ENCODE measurements around the gene GTF2E1. TPM values are rescaled to one million over a fixed set of nuclear protein-coding genes. Genes with fewer than 3 reads are reported as not detected.

The GTF2E1 gene
- total RNA-seq, 1 experiment from 2014 or later: 35.4 TPM

- in situ Hi-C loops (cut with HindIII; ENCODE audit: low sequenced_read_pairs): no loop called here
- no peak for DNase-seq (ENCODE audit: low spot score)
Measured at GRCh38 chr3:120793601-120794000, 51.1 kb downstream of the GTF2E1 start.

DNA sequence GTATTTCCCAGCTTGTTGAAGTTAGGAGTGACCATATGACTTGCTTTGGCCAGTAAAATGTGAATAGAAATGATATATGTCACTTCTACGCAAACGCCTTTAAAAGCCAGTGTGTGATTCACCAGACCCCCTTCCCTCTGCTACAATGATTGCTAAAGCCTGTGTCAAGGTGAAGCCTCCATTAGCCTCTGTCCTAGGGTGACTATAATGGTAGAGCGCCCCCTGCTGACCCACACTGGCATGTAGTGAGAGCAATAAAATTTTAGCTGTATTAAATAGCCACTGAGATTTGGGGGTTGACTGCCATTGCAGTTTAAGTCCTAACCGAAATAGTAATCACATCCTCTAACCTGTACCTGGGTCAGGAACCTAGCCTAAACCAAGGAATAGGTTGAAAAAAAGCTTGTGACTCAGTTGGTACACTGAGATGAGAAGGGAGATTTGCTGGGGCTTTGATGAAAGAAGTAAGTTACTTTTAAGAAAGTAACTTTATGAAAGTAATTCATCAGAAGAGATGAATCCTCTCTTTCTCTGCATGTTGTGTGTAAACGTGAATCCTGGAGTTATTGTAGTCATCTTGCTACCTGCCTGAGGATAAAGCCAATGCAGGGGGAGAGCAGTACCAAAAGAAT, 52.6 kb downstream of the GTF2E1 start:
- DNase-seq (ENCODE audit: low spot score): peak; percentile 57
- in situ Hi-C loops (cut with HindIII; ENCODE audit: low sequenced_read_pairs): no loop called here

GRCh38 chr3:120795959-120796358, 53.4 kb downstream of the GTF2E1 start:
- in situ Hi-C loops (cut with HindIII; ENCODE audit: low sequenced_read_pairs): no loop called here
- DNase-seq (ENCODE audit: low spot score): no peak

GRCh38 chr3:120796976-120797375, 54.4 kb downstream of the GTF2E1 start:
- in situ Hi-C loops (cut with HindIII; ENCODE audit: low sequenced_read_pairs): no loop called here
- no peak for DNase-seq (ENCODE audit: low spot score)

GRCh38 chr3:120797857-120798256, 55.3 kb downstream of the GTF2E1 start:
- DNase-seq (ENCODE audit: low spot score): no peak

GRCh38 chr3:120798346-120798745, 55.8 kb downstream of the GTF2E1 start:
- in situ Hi-C loops (cut with HindIII; ENCODE audit: low sequenced_read_pairs): no loop called here
- DNase-seq (ENCODE audit: low spot score): no peak

More at GRCh38 chr3:120797857-120798256, 55.3 kb downstream of the GTF2E1 start:
- in situ Hi-C loops (cut with HindIII; ENCODE audit: low sequenced_read_pairs): no loop called here

DNA sequence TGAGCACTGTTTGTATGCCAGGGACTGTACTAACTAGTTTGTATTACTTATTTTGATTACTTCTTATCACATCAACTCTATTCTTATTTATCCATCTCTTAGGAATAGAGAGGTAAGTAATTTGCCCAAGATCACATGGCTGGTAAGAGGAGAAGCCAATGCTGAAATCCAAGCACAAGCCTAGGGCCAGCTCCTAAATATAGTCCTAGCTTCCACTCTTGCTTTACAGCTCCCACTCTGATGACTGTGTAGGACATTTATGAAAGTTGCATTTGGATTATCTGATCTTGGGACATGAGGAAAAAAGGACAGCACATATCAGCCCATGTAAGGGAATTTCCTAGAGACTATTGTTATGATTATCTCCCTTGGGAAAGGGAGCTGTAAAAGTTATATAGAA, 58.1 kb downstream of the GTF2E1 start:
- no peak for DNase-seq (ENCODE audit: low spot score)

DNA sequence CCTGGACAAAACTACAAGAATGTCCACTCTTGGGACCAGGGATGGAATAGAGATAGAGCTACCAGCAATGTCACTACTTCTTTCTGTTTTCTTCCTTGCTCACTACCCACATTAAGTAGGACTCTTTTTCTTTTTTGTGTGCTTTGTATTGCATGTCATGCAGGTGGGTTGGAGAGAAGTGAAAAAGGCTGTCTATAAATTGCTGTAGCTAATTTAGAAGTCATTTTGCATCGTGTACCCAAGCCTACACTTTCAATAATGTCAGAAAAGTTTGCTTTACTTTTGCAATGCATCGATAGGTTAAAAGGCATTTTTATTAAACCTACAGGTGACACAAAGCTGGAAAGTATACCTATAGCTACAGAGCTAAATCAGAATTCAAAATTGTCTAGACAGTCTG, 58.9 kb downstream of the GTF2E1 start:
- DNase-seq (ENCODE audit: low spot score): no peak
- in situ Hi-C loops (cut with HindIII; ENCODE audit: low sequenced_read_pairs): no loop called here

More for the DNA sequence above, 58.1 kb downstream of the GTF2E1 start:
- in situ Hi-C loops (cut with HindIII; ENCODE audit: low sequenced_read_pairs): no loop called here

DNA sequence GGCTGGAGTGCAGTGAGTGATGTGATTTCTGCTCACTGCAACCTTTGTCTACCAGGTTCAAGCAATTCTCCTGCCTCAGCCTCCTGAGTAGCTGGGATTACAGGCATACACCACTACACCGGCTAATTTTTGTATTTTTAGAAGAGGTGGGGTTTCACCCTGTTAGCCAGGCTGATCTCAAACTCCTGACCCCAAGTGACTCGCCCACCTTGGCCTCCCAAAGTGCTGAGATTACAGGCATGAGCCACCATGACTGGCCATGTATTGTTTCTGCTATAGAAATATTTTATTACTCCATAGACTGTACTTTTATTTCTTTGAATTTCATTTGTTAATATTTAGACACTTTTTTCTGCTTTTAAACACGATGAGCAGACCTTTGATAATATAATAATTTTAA, 60.4 kb downstream of the GTF2E1 start:
- in situ Hi-C loops (cut with HindIII; ENCODE audit: low sequenced_read_pairs): no loop called here
- DNase-seq (ENCODE audit: low spot score): no peak

DNA sequence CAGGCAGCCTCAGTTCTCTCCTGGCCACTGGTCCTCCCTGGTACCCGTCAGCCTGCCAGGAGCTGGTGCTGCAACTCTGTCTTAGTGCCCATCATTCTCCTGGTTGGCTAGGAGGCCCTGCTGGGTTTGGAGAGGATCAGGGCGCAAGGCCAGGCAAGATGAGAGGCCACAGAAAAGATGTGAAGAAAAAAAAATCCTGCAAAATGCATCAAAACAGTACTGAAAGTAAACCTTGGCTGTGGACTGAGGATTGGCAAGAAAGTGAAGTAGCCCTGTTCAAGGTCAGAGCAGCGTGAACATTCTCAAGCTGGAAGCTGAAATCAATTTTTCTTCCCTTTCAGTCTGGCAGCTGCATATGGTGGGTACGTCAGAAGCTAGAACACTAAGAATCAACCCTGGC, 74.2 kb downstream of the GTF2E1 start:
- in situ Hi-C loops (cut with HindIII; ENCODE audit: low sequenced_read_pairs): no loop called here
- peak; percentile 88 for DNase-seq (ENCODE audit: low spot score)

DNA sequence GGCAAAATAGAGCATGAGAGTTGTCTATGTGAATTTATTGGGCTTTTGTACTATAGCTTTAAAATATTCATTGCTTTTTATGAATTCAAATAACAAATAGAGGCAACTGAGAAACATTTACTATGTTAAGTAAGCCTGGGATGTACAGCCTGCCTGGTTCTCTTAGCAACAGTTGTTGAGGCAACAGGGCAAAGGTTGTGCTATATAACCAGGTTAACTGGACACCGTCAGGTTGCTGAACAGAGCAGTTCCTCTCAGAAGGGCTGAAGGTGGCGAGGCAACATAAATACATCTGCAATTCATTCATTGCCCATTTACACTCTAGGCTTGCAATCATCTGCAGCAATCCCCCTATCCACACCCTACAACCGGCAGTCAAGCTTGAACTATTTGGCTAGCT, 78.2 kb downstream of the GTF2E1 start:
- in situ Hi-C loops (cut with HindIII; ENCODE audit: low sequenced_read_pairs): no loop called here
- DNase-seq (ENCODE audit: low spot score): no peak

- DNase-seq (ENCODE audit: low spot score): peak; percentile 60
- in situ Hi-C loops (cut with HindIII; ENCODE audit: low sequenced_read_pairs): no loop called here
Measured at GRCh38 chr3:120821426-120821825, 78.9 kb downstream of the GTF2E1 start.

DNA sequence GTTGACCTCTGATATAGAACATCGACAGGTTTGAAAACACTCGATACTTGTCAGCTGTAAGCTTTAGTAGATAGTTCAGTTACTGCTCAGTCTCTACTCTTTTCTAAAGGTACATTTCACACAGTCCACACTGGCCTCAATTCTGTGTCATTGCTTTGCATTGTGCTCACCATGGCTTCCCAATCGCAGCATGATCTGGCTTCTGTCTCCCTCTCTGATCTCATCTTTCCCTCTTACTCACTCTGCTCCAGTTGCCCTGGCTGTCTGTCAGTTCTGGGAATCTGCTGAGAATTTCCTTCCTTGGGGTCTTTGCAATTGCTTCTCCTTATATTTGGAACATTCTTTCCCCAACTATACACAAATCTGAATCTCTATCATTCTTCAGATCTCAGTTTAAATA, 80.6 kb downstream of the GTF2E1 start:
- in situ Hi-C loops (cut with HindIII; ENCODE audit: low sequenced_read_pairs): no loop called here
- peak; percentile 90 for DNase-seq (ENCODE audit: low spot score)

GRCh38 chr3:120824613-120825012, 82.1 kb downstream of the GTF2E1 start:
- no peak for DNase-seq (ENCODE audit: low spot score)
- in situ Hi-C loops (cut with HindIII; ENCODE audit: low sequenced_read_pairs): no loop called here

DNA sequence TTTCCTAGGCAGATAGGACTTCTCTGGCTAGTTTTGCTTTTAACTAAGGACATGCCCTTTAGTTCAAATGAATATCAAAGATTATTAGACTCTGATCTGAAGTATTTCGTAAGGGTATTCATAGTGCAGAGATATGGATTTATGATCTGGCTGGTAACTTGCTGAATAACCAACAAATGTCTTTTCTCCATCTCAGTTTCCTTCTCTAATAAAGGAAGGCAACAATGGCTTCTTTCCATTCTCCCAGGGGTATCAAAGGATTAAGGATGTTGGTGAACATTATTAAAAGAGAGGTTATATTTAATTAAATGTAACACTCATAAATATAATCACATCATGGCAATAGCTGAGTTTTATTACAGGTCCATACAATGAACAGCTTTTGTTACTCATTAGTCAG, 86.3 kb downstream of the GTF2E1 start:
- DNase-seq (ENCODE audit: low spot score): no peak
- in situ Hi-C loops (cut with HindIII; ENCODE audit: low sequenced_read_pairs): no loop called here

DNA sequence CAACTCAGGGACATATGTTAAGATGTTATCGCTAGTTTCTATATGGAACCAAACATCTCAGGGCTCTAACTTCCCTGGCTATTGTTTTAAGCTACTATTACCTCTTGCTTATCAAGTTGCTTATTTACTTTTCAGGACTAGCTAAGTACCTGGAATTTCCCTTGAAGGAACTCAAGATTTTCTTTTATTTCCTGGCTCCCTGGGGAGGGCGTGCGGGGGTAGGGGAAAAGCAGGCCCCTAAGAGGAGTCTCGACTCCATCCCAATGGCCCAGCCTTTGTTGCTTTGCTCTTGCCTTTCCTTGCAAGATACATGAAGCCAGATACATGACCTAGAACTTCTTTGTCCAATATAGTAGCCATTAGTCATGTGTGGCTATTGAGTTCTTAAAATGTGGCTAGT, 88.5 kb downstream of the GTF2E1 start:
- in situ Hi-C loops (cut with HindIII; ENCODE audit: low sequenced_read_pairs): no loop called here
- no peak for DNase-seq (ENCODE audit: low spot score)

Other genes starting within 250 kb of the GTF2E1 start
- gene NDUFB4, start 146.4 kb upstream of the GTF2E1 start, total RNA-seq (2014; rRNA removed; shearing (Covaris generic)): 127 and 148 TPM in 2 replicates
- gene HGD, start 60.5 kb upstream of the GTF2E1 start, total RNA-seq (2014; rRNA removed; shearing (Covaris generic)): not detected in 2 replicates
- 7.0 and 8.9 TPM in 2 replicates for gene RABL3, start 228 bp upstream of the GTF2E1 start, total RNA-seq (2014; rRNA removed; shearing (Covaris generic))
- gene STXBP5L, start 165.5 kb downstream of the GTF2E1 start, total RNA-seq (2014; rRNA removed; shearing (Covaris generic)): not detected in 2 replicates

Measured in G401 (cell line).